Upper lobe of right lung (tissue), 1 donor: ENCODE data around the gene PDE4B. TPM values are rescaled to one million over a fixed set of nuclear protein-coding genes. Genes with fewer than 3 reads are reported as not detected.
"Not testable (repeated sequence)": the region's sequence is repeated elsewhere in the genome, so short reads cannot be mapped to it uniquely, and the experiment has no call there.

Experiments used
- ATAC-seq: fragments of 200-7000 bp; cut with Tn5 transposase; one replicate; pipeline ENCODE4 v1.9.1; 2020; ENCODE audit warnings: mild to moderate bottlenecking, moderate library complexity
- DNase-seq: peaks from one replicate; pipeline ENCODE4 v3.0.0-alpha.2; 2020
- H3K27ac ChIP-seq: fragments of 200-600 bp; one replicate; pipeline ENCODE4 v1.8.0; 2022
- H3K27me3 ChIP-seq: fragments of 200-600 bp; one replicate; pipeline ENCODE4 v1.8.0; 2022; ENCODE audit warnings: mild to moderate bottlenecking
- H3K36me3 ChIP-seq: fragments of 200-600 bp; one replicate; pipeline ENCODE4 v1.8.0; 2022
- H3K4me1 ChIP-seq: fragments of 200-600 bp; one replicate; pipeline ENCODE4 v1.8.0; 2022
- H3K4me3 ChIP-seq: fragments of 200-600 bp; one replicate; pipeline ENCODE4 v1.8.0; 2022; ENCODE audit warnings: mild to moderate bottlenecking
- H3K9me3 ChIP-seq: fragments of 200-600 bp; one replicate; pipeline ENCODE4 v1.8.0; 2022
- intact Hi-C: fragments of 100-400 bp; cut with DNase I; formaldehyde crosslinking; loops from one replicate; pipeline ENCODE4 v1.11.0; 2022
- total RNA-seq: library from RNA; stranded (reverse); fragmentation: NEBNext Ultra II Directional; extraction: Animal tissue kit (Norgen Biotek cat#: 25700); gene quantifications from one replicate; pipeline ENCODE4 v1.2.1, GENCODE V29; 2021
- TF ChIP-seq, protein P1 (sequence below): fragments of 200-600 bp; IDR thresholded peaks from one replicate; pipeline ENCODE4 v1.8.0; 2022; ENCODE audit warnings: antibody characterized with exemption
- donor health status: DM: no; HTN: yes; CAD: no; lungs with severe emphysema.

PDE4B gene
- total RNA-seq, 1 donor from 2014 or later, result 14.3 TPM

DNA sequence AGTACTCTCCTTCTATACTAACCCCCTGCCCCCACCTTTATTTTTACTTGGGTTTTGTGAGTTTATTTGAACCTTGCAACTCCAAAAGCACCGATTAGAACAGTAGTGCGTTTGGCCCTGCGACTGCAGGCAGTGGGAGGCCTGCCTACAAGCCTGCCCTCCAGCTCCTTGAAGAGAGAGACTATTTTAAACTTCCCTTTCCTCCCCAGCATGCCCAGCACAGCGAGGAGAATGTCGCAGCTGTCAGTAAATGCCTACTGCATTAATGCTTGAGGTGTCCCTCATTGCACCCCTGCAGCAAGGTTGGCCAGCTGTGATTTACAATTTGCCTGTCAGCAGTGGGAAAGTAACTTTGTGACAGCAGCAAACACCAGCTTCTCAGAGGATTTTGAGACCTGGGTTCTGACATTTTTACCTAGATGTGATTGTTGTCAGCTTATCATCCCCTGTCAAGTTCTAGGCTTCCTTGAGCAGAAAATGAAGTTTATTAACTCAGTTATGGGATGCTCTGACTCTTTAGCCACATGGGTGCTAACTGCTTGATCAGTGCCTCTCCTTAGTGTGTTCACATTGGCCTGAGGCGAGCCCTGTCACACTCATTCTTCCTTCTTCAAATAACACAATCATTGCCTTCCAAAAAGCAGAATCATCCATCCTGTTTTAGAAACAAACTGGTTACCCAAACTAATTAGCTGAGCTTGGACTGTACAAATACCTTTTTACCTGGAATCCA, 170.6 kb downstream of the PDE4B start:
- no peaks in the 10 kb centered on the region for H3K36me3 ChIP-seq
- no peak overlapping the region for H3K4me3 ChIP-seq
- TF ChIP-seq, protein P1, sequence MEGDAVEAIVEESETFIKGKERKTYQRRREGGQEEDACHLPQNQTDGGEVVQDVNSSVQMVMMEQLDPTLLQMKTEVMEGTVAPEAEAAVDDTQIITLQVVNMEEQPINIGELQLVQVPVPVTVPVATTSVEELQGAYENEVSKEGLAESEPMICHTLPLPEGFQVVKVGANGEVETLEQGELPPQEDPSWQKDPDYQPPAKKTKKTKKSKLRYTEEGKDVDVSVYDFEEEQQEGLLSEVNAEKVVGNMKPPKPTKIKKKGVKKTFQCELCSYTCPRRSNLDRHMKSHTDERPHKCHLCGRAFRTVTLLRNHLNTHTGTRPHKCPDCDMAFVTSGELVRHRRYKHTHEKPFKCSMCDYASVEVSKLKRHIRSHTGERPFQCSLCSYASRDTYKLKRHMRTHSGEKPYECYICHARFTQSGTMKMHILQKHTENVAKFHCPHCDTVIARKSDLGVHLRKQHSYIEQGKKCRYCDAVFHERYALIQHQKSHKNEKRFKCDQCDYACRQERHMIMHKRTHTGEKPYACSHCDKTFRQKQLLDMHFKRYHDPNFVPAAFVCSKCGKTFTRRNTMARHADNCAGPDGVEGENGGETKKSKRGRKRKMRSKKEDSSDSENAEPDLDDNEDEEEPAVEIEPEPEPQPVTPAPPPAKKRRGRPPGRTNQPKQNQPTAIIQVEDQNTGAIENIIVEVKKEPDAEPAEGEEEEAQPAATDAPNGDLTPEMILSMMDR, result no peak
- H3K27ac ChIP-seq, result no peak overlapping the region
- H3K27me3 ChIP-seq, result no peaks in the 10 kb centered on the region
- no peak for ATAC-seq
- no peaks in the 10 kb centered on the region for H3K9me3 ChIP-seq
- intact Hi-C loops, result no loop called here
- H3K4me1 ChIP-seq, result no peaks in the 10 kb centered on the region
- DNase-seq, result no peak

DNA sequence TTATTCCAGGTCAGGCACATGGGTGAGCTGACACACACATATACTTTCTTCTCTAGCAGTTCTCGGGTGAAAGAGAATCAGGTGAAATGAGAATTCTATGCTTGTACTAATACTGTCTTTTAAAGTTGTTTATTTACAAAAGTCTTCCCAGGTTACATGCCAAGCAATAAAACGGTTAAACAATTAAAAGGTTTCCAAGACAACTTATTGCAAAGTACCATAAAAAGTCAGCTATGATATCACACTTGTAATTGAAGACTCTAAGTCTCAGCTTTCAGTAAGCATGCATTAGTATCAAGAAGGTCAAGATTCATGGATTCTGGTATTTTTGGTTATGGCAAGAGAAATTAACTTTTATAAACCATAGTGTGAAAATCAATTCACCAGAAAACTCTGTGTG, 171.4 kb downstream of the PDE4B start:
- Histone ChIP-seq H3K27me3 (no peaks in the 10 kb centered on the region), H3K9me3 (no peaks in the 10 kb centered on the region), H3K4me3 (no peak overlapping the region), H3K27ac (no peak overlapping the region), H3K4me1 (no peaks in the 10 kb centered on the region), H3K36me3 (no peaks in the 10 kb centered on the region)
- intact Hi-C loops, result no loop called here
- ATAC-seq, result no peak
- DNase-seq, result no peak
- TF ChIP-seq, protein P1, result no peak

DNA sequence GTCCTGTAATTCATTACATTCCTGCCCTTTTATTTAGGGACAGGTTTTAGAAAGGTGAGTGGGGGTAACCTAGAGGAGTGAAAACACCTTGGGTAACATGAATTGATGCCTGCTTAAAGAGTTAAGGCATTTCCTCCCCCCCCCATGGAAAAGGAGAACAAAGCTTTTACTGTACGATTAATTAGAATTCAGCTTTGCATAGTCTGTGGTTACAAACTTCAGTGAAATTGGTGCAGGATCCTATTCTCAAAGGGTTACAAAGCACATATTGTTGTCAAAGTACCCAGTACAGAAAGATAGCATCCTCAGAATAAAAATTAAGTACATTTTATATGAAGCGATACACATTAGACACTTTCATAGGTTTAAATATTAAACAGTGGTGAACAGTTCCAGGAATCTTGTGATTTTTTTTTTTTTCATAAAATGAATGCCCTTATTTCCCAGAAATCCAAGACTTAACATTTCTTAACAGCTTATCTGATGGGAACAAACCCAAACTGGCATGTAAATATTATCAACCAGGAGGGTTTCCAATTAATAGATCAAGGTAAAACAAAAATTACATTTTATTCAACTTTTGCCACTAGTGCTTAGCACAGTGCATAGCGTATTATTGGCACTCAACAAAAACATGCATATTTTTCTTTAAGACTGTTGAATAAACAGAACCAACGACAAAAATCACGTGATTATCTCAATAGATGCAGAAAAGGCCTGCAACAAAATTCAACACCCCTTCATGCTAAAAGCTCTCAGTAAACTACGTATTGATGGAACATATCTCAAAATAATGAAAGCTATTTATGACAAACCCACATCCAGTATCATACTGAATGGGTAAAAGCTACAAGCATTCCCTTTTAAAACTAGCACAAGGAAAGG, 172.7 kb downstream of the PDE4B start:
- intact Hi-C loops, result no loop called here
- H3K27me3 ChIP-seq, result no peaks in the 10 kb centered on the region
- no peak for DNase-seq
- no peak for ATAC-seq
- no peaks in the 10 kb centered on the region for H3K36me3 ChIP-seq
- no peaks in the 10 kb centered on the region for H3K4me1 ChIP-seq
- no peaks in the 10 kb centered on the region for H3K9me3 ChIP-seq
- TF ChIP-seq, protein P1, result no peak
- no peak overlapping the region for H3K27ac ChIP-seq
- no peak overlapping the region for H3K4me3 ChIP-seq

DNA sequence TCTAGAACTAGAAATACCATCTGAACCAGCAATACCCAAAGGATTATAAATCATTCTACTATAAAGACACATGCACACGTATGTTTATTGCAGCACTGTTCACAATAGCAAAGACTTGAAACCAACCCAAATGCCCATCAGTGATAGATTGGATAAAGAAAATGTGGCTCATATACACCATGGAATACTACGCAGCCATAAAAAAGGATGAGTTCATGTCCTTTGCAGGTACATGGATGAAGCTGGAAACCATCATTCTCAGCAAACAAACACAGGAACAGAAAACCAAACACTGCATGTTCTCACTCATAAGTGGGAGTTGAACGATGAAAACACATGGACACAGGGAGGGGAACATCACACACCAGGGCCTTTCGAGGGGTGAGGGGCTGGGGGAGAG, 174.8 kb downstream of the PDE4B start:
- H3K27ac ChIP-seq, H3K4me3 ChIP-seq, H3K27me3 ChIP-seq, H3K4me1 ChIP-seq, H3K36me3 ChIP-seq, intact Hi-C loops, DNase-seq, ATAC-seq, H3K9me3 ChIP-seq: not testable (repeated sequence)

DNA sequence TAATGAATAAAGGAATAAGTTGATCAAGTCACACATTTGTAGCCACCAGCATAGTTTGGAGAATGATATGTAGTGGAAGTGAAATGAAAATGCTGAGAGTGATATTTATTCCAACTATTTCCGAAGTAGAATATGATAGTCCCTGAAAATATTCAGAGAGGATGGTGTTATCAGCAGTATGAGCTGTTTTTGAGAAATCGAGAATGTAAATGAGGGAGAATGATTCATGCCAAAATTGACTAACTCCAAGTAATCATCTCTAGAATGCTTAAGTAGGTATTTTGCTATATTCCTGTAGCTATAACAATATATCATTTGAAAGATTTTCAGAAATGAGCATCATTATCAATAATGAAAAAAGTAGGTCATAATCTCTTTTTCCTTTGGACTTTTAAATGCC, 178.9 kb downstream of the PDE4B start:
- H3K4me1 ChIP-seq, result no peaks in the 10 kb centered on the region
- no peaks in the 10 kb centered on the region for H3K36me3 ChIP-seq
- TF ChIP-seq, protein P1, result no peak
- DNase-seq (no peak), ATAC-seq (no peak)
- no peaks in the 10 kb centered on the region for H3K9me3 ChIP-seq
- no peaks in the 10 kb centered on the region for H3K27me3 ChIP-seq
- no peak overlapping the region for H3K27ac ChIP-seq
- intact Hi-C loops, result no loop called here
- H3K4me3 ChIP-seq, result no peak overlapping the region

DNA sequence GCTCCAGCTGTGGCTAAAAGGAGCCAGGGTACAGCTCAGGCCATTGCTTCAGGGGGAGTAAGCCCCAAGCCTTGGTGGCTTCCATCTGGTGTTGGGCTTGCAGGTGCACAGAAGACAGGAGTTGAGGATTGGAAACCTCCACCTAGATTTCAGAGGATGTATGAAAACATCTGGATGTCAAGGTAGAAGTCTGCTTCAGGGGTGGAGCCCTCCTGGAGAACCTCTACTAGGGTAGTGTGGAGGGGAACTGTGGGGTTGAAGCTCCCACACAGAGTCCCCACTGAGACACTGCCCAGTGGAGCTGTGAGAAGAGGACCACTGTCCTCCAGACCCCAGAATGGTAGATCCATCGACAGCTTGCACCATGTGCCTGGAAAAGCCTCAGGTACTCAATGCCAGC, 183.0 kb downstream of the PDE4B start:
- ATAC-seq (no peak), DNase-seq (no peak)
- TF ChIP-seq, protein P1, result no peak
- H3K27me3 ChIP-seq, result no peaks in the 10 kb centered on the region
- H3K4me3 ChIP-seq, result no peak overlapping the region
- H3K9me3 ChIP-seq, result no peaks in the 10 kb centered on the region
- intact Hi-C loops, result no loop called here
- no peaks in the 10 kb centered on the region for H3K36me3 ChIP-seq
- no peak overlapping the region for H3K27ac ChIP-seq
- no peaks in the 10 kb centered on the region for H3K4me1 ChIP-seq
